Smooth muscle cell of the coronary artery (primary cell): ENCODE results near the gene KIAA1210. TPM values are rescaled to one million over a fixed set of nuclear protein-coding genes. Genes with fewer than 3 reads are reported as not detected.

ENCODE experiments used
- total RNA-seq: library from RNA; depleted of rRNA; stranded (reverse); fragments of >200 nt; gene quantifications from 2 replicates; pipeline ENCODE4 v1.2.3, GENCODE V29; 2014; ENCODE audit warnings: low replicate concordance

KIAA1210 gene
- not detected in 2 replicates for total RNA-seq

GRCh38 chrX:119127650-119128049 lies at the start of gene KIAA1210:
Gene KIAA1210 (minus strand): TSS chrX:119127812. CDS start chrX:119123642, 4,170 bp downstream.

GRCh38 chrX:119072744-119073143 lies 54.9 kb downstream of the KIAA1210 start, which contains the start of gene CT47C1:
Gene CT47C1 (plus strand): TSS chrX:119072993. CDS start chrX:119073226, 233 bp downstream.

Other genes with a start within 250 kb of the KIAA1210 start
- gene LONRF3, start 153.2 kb downstream of the KIAA1210 start, total RNA-seq: 0.47 and 1.1 TPM in 2 replicates
- not detected in 2 replicates for gene CT47C1, start 54.8 kb downstream of the KIAA1210 start, total RNA-seq
- gene PGRMC1, start 108.5 kb upstream of the KIAA1210 start, total RNA-seq: 94.2 and 106 TPM in 2 replicates